OCI-LY7 (cell line): ENCODE measurements around the gene PLA2R1. TPM values are rescaled to one million over a fixed set of nuclear protein-coding genes. Genes with fewer than 3 reads are reported as not detected.

Experiments used
- BruUV-seq: library from RNA; stranded (reverse); fragments of 400-500 nt; replicated peaks from 2 replicates; lab custom pipeline; 2021; lab: Mats Ljungman, UMichigan
- CTCF ChIA-PET: fragments of 300-600 bp; sonication (Branson Sonifier 250); formaldehyde crosslinking; loops from one replicate; lab custom pipeline; 2022; ENCODE audit warnings: antibody characterized with exemption; ENCODE audit not compliant: unreplicated experiment; lab: Charles Lee
- POLR2A ChIA-PET: fragments of 300-600 bp; sonication (Branson Sonifier 250); formaldehyde crosslinking; loops from one replicate; lab custom pipeline; 2022; ENCODE audit warnings: antibody characterized with exemption; lab: Charles Lee
- DNase-seq: peaks from one replicate; pipeline ENCODE4 v3.0.0-alpha.2; 2015; ENCODE audit warnings: low spot score
- H2AFZ ChIP-seq: fragments of 200-600 bp; sonication (generic), shearing (Covaris generic); 2 replicates; pipeline ENCODE4 v1.6.1; 2014; ENCODE audit warnings: mild to moderate bottlenecking, antibody characterized with exemption, low read length, moderate library complexity
- H3K27ac ChIP-seq: fragments of 200-600 bp; sonication (generic); 2 replicates; pipeline ENCODE4 v1.5.1; 2014; ENCODE audit warnings: mixed run types, low read depth, mild to moderate bottlenecking, moderate library complexity, low read length, inconsistent platforms; ENCODE audit not compliant: poor library complexity, severe bottlenecking
- H3K36me3 ChIP-seq: fragments of 200-600 bp; sonication (generic); 2 replicates; pipeline ENCODE4 v1.6.1; 2014; ENCODE audit warnings: mild to moderate bottlenecking, antibody characterized with exemption, low read length, moderate library complexity, mixed read lengths; ENCODE audit not compliant: insufficient read depth
- H3K4me1 ChIP-seq: fragments of 200-600 bp; sonication (generic); 2 replicates; pipeline ENCODE4 v1.5.1; 2014; ENCODE audit warnings: mild to moderate bottlenecking, low read length; ENCODE audit not compliant: insufficient read depth, poor library complexity, severe bottlenecking
- H3K4me2 ChIP-seq: fragments of 200-600 bp; sonication (generic); 2 replicates; pipeline ENCODE4 v1.6.1; 2014; ENCODE audit warnings: mild to moderate bottlenecking, low read length
- H3K4me3 ChIP-seq: fragments of 200-600 bp; sonication (generic); 2 replicates; pipeline ENCODE4 v1.5.1; 2014; ENCODE audit warnings: mild to moderate bottlenecking, low read depth, low read length; ENCODE audit not compliant: poor library complexity, severe bottlenecking
- H3K79me2 ChIP-seq: fragments of 200-600 bp; sonication (generic); 2 replicates; pipeline ENCODE4 v1.6.1; 2016; ENCODE audit warnings: low read depth, mild to moderate bottlenecking, low read length, moderate library complexity, mixed read lengths; ENCODE audit not compliant: insufficient read depth
- H3K9me2 ChIP-seq: fragments of 200-600 bp; sonication (generic); 2 replicates; pipeline ENCODE4 v1.6.1; 2016; ENCODE audit warnings: mild to moderate bottlenecking, low read length, mixed read lengths; ENCODE audit not compliant: insufficient read depth
- H3K9me3 ChIP-seq: fragments of 200-600 bp; sonication (generic); 2 replicates; pipeline ENCODE4 v1.6.1; 2014; ENCODE audit warnings: mild to moderate bottlenecking, mixed run types, low read length, mixed read lengths
- H4K20me1 ChIP-seq: fragments of 200-600 bp; sonication (generic); 2 replicates; pipeline ENCODE4 v1.6.1; 2014; ENCODE audit warnings: mild to moderate bottlenecking, antibody characterized with exemption, low read length, moderate library complexity, mixed read lengths; ENCODE audit not compliant: insufficient read depth
- CTCF ChIP-seq: fragments of 200-600 bp; sonication (generic); conservative IDR thresholded peaks from 2 replicates; pipeline ENCODE4 v1.5.1; 2014; ENCODE audit warnings: mild to moderate bottlenecking, antibody characterized with exemption, low read length, moderate library complexity, mixed read lengths
- EZH2phosphoT487 ChIP-seq: fragments of 200-600 bp; sonication (generic); IDR thresholded peaks from 2 replicates; pipeline ENCODE4 v1.6.1; 2018; ENCODE audit warnings: low read depth, borderline replicate concordance, mild to moderate bottlenecking, mixed run types, antibody characterized with exemption, low read length, moderate library complexity, mixed read lengths
- intact Hi-C: fragments of 100-400 bp; cut with micrococcal nuclease; formaldehyde crosslinking; loops from one replicate; pipeline ENCODE4 v1.10.0; 2022; ENCODE audit not compliant: unreplicated experiment
- total RNA-seq, 2 experiments: library from RNA; depleted of rRNA in 1 of 2; stranded (reverse); fragments of >200 nt in 1 of 2; shearing (Covaris generic) in 1 of 2; gene quantifications; 2 replicates each; pipeline ENCODE4 v1.2.3, GENCODE V29; 2014 to 2022

Gene PLA2R1
- total RNA-seq, 2 experiments from 2014 or later: not detected

- ChIA-PET POLR2A (interaction anchor here (0.7 to 2.0 kb wide), 2 partner anchors 9 to 10 kb away, joined by 3 to 4 read pairs; no protein-coding TSS in a partner anchor), CTCF (no interaction called here)
- intact Hi-C loops: no loop called here
- H3K9me2 ChIP-seq: no peaks in the 10 kb centered on the region
- H3K9me3 ChIP-seq: no peaks in the 10 kb centered on the region
- TF ChIP-seq EZH2phosphoT487: no peak
- no peaks in the 10 kb centered on the region for H3K79me2 ChIP-seq
- no TSS peak for BruUV-seq
- no peak overlapping the region for H3K4me3 ChIP-seq
- DNase-seq: no peak
- no peaks in the 10 kb centered on the region for H4K20me1 ChIP-seq
- no peak overlapping the region for H3K27ac ChIP-seq
- no peak overlapping the region for H3K4me2 ChIP-seq
- H2AFZ ChIP-seq: no peak overlapping the region
- no peaks in the 10 kb centered on the region for H3K36me3 ChIP-seq
- H3K4me1 ChIP-seq: no peaks in the 10 kb centered on the region
Observed at GRCh38 chr2:159890551-159891266, 171.7 kb downstream of the PLA2R1 start.

- POLR2A ChIA-PET: interaction anchor here (0.5 to 1.1 kb wide), 3 partner anchors 8 to 123 kb away, joined by 3 to 4 read pairs (median 3); no protein-coding TSS in a partner anchor
- H2AFZ ChIP-seq: no peak overlapping the region
- TF ChIP-seq EZH2phosphoT487 (no peak), CTCF (no peak)
Observed at GRCh38 chr2:159882130-159882745, 180.2 kb downstream of the PLA2R1 start.

More at GRCh38 chr2:159882130-159882745, 180.2 kb downstream of the PLA2R1 start:
- Histone ChIP-seq H3K36me3 (no peaks in the 10 kb centered on the region), H3K4me2 (no peak overlapping the region), H3K4me3 (no peak overlapping the region), H4K20me1 (no peaks in the 10 kb centered on the region), H3K9me2 (no peaks in the 10 kb centered on the region), H3K9me3 (no peaks in the 10 kb centered on the region), H3K4me1 (no peaks in the 10 kb centered on the region), H3K27ac (no peak overlapping the region), H3K79me2 (no peaks in the 10 kb centered on the region)
- CTCF ChIA-PET: no interaction called here
- no peak for DNase-seq
- no TSS peak for BruUV-seq
- intact Hi-C loops: no loop called here

Other genes with a start within 250 kb of the PLA2R1 start
- gene LY75, start 157.9 kb downstream of the PLA2R1 start, total RNA-seq (2014; rRNA removed; shearing (Covaris generic)): not detected in 2 replicates
- gene LY75, start 157.9 kb downstream of the PLA2R1 start, total RNA-seq (2022): not detected in 2 replicates
- gene ITGB6, start 137.7 kb upstream of the PLA2R1 start, total RNA-seq (2014; rRNA removed; shearing (Covaris generic)): not detected in 2 replicates
- gene ITGB6, start 137.7 kb upstream of the PLA2R1 start, total RNA-seq (2022): not detected in 2 replicates